H1 (cell line): Measurements from ENCODE around the gene ELMO1. TPM values are rescaled to one million over a fixed set of nuclear protein-coding genes. Genes with fewer than 3 reads are reported as not detected.
A peak's percentile ranks its signal among the peaks of the same experiment; 100 is the strongest.

Experiments
- CTCF ChIA-PET: fragments of 300-600 bp; sonication (Branson Sonifier 250); formaldehyde crosslinking; loops from one replicate; lab custom pipeline; 2021; ENCODE audit not compliant: partially characterized antibody; lab: Charles Lee
- POLR2A ChIA-PET: fragments of 300-600 bp; sonication (Branson Sonifier 250); formaldehyde crosslinking; loops from one replicate; lab custom pipeline; 2021; ENCODE audit warnings: inconsistent platforms; ENCODE audit not compliant: partially characterized antibody; lab: Charles Lee
- DNase-seq, 2 experiments: peaks; one replicate each; pipeline versions ENCODE4 v3.0.0 to v3.0.0-alpha.2; 2010 to 2022; ENCODE audit warnings: low spot score in 2 of 2, low read depth in 1 of 2, mixed read lengths in 1 of 2
- FAIRE-seq: peaks from 2 replicates; lab custom pipeline; 2011; peaks lifted over from hg19 to GRCh38; lab: Jason Lieb, UNC
- H2AFZ ChIP-seq: 2 replicates; pipeline ENCODE4 v1.8.1; 2012; ENCODE audit warnings: low read length, inconsistent platforms
- H2AK5ac ChIP-seq: 2 replicates; pipeline ENCODE4 v1.6.1; 2013; ENCODE audit warnings: low read depth, low read length
- H2BK120ac ChIP-seq: replicated peaks from 2 replicates; pipeline ENCODE3; 2013; ENCODE audit warnings: low read depth, low read length, inconsistent platforms
- H2BK12ac ChIP-seq: 2 replicates; pipeline ENCODE4 v1.6.1; 2013; ENCODE audit warnings: low read depth, low read length
- H2BK15ac ChIP-seq: 2 replicates; pipeline ENCODE4 v1.6.1; 2013; ENCODE audit warnings: low read length
- H2BK20ac ChIP-seq: 2 replicates; pipeline ENCODE4 v1.6.1; 2013; ENCODE audit warnings: low read length
- H2BK5ac ChIP-seq: 2 replicates; pipeline ENCODE4 v1.6.1; 2013; ENCODE audit warnings: low read depth, low read length
- H3K14ac ChIP-seq: 2 replicates; pipeline ENCODE4 v1.6.1; 2013; ENCODE audit warnings: inconsistent platforms; ENCODE audit not compliant: insufficient read length
- H3K18ac ChIP-seq: 2 replicates; pipeline ENCODE4 v1.6.1; 2013; ENCODE audit warnings: low read length; ENCODE audit errors: extremely low read depth
- H3K23ac ChIP-seq: 2 replicates; pipeline ENCODE4 v1.6.1; 2013; ENCODE audit warnings: inconsistent platforms; ENCODE audit not compliant: insufficient read length
- H3K23me2 ChIP-seq: 2 replicates; pipeline ENCODE4 v1.6.1; 2013; ENCODE audit warnings: low read depth, low read length
- H3K27ac ChIP-seq: 2 replicates; pipeline ENCODE4 v1.6.1; 2011; ENCODE audit warnings: low read depth, low read length, inconsistent platforms
- H3K27me3 ChIP-seq, 4 experiments: replicated peaks in 1 of 4; 1 replicate in 1 of 4; 2 replicates in 3 of 4; pipeline versions ENCODE4 v1.6.1 to v1.8.1; 2011 to 2013; ENCODE audit warnings: low read length in 3 of 4, mild to moderate bottlenecking in 3 of 4, inconsistent platforms in 2 of 4, mixed read lengths in 2 of 4, moderate library complexity in 1 of 4; ENCODE audit not compliant: control insufficient read depth in 3 of 4, insufficient read depth in 3 of 4; ENCODE audit errors: extremely low read depth in 1 of 4
- H3K36me3 ChIP-seq, 4 experiments: 2 replicates each; pipeline versions ENCODE4 v1.6.1 to v1.8.1; 2011 to 2013; ENCODE audit warnings: mild to moderate bottlenecking in 4 of 4, low read length in 3 of 4, moderate library complexity in 2 of 4, control low read depth in 1 of 4, inconsistent platforms in 1 of 4; ENCODE audit not compliant: insufficient read depth in 4 of 4, control insufficient read depth in 2 of 4
- H3K4ac ChIP-seq: replicated peaks from 2 replicates; pipeline ENCODE3; 2013; ENCODE audit warnings: low read length, low read depth, mixed read lengths, inconsistent platforms; ENCODE audit not compliant: insufficient read length
- H3K4me1 ChIP-seq, 4 experiments: replicated peaks in 1 of 4; 1 replicate in 1 of 4; 2 replicates in 3 of 4; pipeline versions ENCODE4 v1.6.1 to v1.8.1; 2011 to 2013; ENCODE audit warnings: low read length in 3 of 4, inconsistent platforms in 2 of 4, mixed read lengths in 1 of 4; ENCODE audit not compliant: insufficient read depth in 4 of 4, control insufficient read depth in 3 of 4
- H3K4me2 ChIP-seq, 2 experiments: 2 replicates each; pipeline versions ENCODE4 v1.6.1 to v1.8.1; 2011 to 2013; ENCODE audit warnings: low read depth in 2 of 2, low read length in 2 of 2, control low read depth in 1 of 2, inconsistent platforms in 1 of 2, mild to moderate bottlenecking in 1 of 2; ENCODE audit not compliant: insufficient read depth in 1 of 2
- H3K4me3 ChIP-seq, 4 experiments: fragments of 200-600, 300-600 bp in 1 of 4; sonication (generic), shearing (Covaris generic), sonication (Bioruptor Twin) in 1 of 4; 2 replicates each; pipeline versions ENCODE4 v1.5.1 to v1.8.1; 2011 to 2016; ENCODE audit warnings: low read length in 4 of 4, low read depth in 3 of 4, control low read depth in 2 of 4, inconsistent platforms in 2 of 4, mild to moderate bottlenecking in 2 of 4, mixed read lengths in 1 of 4, moderate library complexity in 1 of 4; ENCODE audit not compliant: insufficient read depth in 2 of 4; ENCODE audit errors: extremely low read depth in 1 of 4
- H3K56ac ChIP-seq: replicated peaks from 2 replicates; pipeline ENCODE3; 2013; ENCODE audit warnings: low read depth, mild to moderate bottlenecking, mixed read lengths, low read length, inconsistent platforms; ENCODE audit not compliant: insufficient read length
- H3K79me1 ChIP-seq: 2 replicates; pipeline ENCODE4 v1.6.1; 2013; ENCODE audit warnings: low read depth, low read length, control low read depth
- H3K79me2 ChIP-seq, 2 experiments: 2 replicates each; pipeline versions ENCODE4 v1.6.1 to v1.8.1; 2012 to 2013; ENCODE audit warnings: low read length in 2 of 2, mild to moderate bottlenecking in 2 of 2, inconsistent platforms in 1 of 2; ENCODE audit not compliant: insufficient read depth in 2 of 2, control insufficient read depth in 1 of 2
- H3K9ac ChIP-seq, 4 experiments: replicated peaks in 1 of 4; 1 replicate in 1 of 4; 2 replicates in 3 of 4; pipeline versions ENCODE4 v1.6.1 to v1.8.1; 2011 to 2013; ENCODE audit warnings: low read depth in 3 of 4, low read length in 3 of 4, control low read depth in 2 of 4, mild to moderate bottlenecking in 2 of 4, moderate library complexity in 2 of 4, inconsistent platforms in 1 of 4; ENCODE audit errors: extremely low read depth in 1 of 4
- H3K9me3 ChIP-seq, 2 experiments: 2 replicates each; pipeline versions ENCODE4 v1.6.1 to v1.8.1; 2012 to 2013; ENCODE audit warnings: mild to moderate bottlenecking in 2 of 2, moderate library complexity in 2 of 2, control low read depth in 1 of 2, inconsistent platforms in 1 of 2, low read depth in 1 of 2, low read length in 1 of 2, mixed read lengths in 1 of 2; ENCODE audit not compliant: insufficient read depth in 2 of 2
- H4K20me1 ChIP-seq, 2 experiments: replicated peaks in 1 of 2; 2 replicates each; pipeline versions ENCODE3 to v1.8.1; 2011 to 2013; ENCODE audit warnings: inconsistent platforms in 2 of 2, low read length in 2 of 2, mild to moderate bottlenecking in 1 of 2; ENCODE audit not compliant: insufficient read depth in 2 of 2, control insufficient read depth in 1 of 2
- H4K5ac ChIP-seq: 2 replicates; pipeline ENCODE4 v1.6.1; 2013; ENCODE audit warnings: low read length, low read depth, mixed read lengths, inconsistent platforms; ENCODE audit not compliant: insufficient read length
- H4K8ac ChIP-seq: 2 replicates; pipeline ENCODE4 v1.8.0; 2013; ENCODE audit warnings: mild to moderate bottlenecking, moderate library complexity, low read length, inconsistent platforms; ENCODE audit not compliant: insufficient read depth; ENCODE audit errors: extremely low read depth
- H4K91ac ChIP-seq: replicated peaks from 2 replicates; pipeline ENCODE3; 2013; ENCODE audit warnings: low read length, mixed read lengths, inconsistent platforms; ENCODE audit not compliant: insufficient read length
- BACH1 ChIP-seq: IDR thresholded peaks from 2 replicates; pipeline ENCODE4 v1.6.1; 2012; ENCODE audit warnings: low read length, improper control_type of control experiment
- BCL11A ChIP-seq, 2 experiments: IDR thresholded peaks; one replicate each; pipeline ENCODE4 v1.6.1; 2011; ENCODE audit warnings: low read depth in 2 of 2, low read length in 2 of 2, mild to moderate bottlenecking in 2 of 2
- CHD2 ChIP-seq: IDR thresholded peaks from 2 replicates; pipeline ENCODE4 v1.6.1; 2012; ENCODE audit warnings: low read length, improper control_type of control experiment
- CREB1 ChIP-seq: IDR thresholded peaks from 2 replicates; pipeline ENCODE4 v1.6.1; 2012; ENCODE audit warnings: inconsistent platforms
- E2F6 ChIP-seq: IDR thresholded peaks from 2 replicates; pipeline ENCODE4 v1.6.1; 2012; ENCODE audit warnings: inconsistent platforms
- JUN ChIP-seq: IDR thresholded peaks from 2 replicates; pipeline ENCODE4 v1.6.1; 2011; ENCODE audit warnings: low read depth, mild to moderate bottlenecking, improper control_type of control experiment, low read length
- JUND ChIP-seq: IDR thresholded peaks from 2 replicates; pipeline ENCODE4 v1.6.1; 2011; ENCODE audit warnings: mild to moderate bottlenecking, improper control_type of control experiment, low read length
- KDM4A ChIP-seq: IDR thresholded peaks from one replicate; pipeline ENCODE4 v1.7.1; 2012; ENCODE audit warnings: low read depth, mild to moderate bottlenecking, moderate library complexity, low read length, inconsistent platforms; ENCODE audit not compliant: severe bottlenecking
- NANOG ChIP-seq: IDR thresholded peaks from 2 replicates; pipeline ENCODE4 v1.6.1; 2011; ENCODE audit warnings: low read length, low read depth, mild to moderate bottlenecking, inconsistent platforms; ENCODE audit not compliant: insufficient read depth, poor library complexity, severe bottlenecking
- RBBP5 ChIP-seq: IDR thresholded peaks from 2 replicates; pipeline ENCODE4 v1.7.1; 2012; ENCODE audit warnings: low read depth, mild to moderate bottlenecking, inconsistent platforms, low read length, moderate library complexity, borderline replicate concordance
- RFX5 ChIP-seq: IDR thresholded peaks from 2 replicates; pipeline ENCODE4 v1.6.1; 2011; ENCODE audit warnings: low read depth, low read length, improper control_type of control experiment, borderline replicate concordance
- RXRA ChIP-seq: IDR thresholded peaks from 2 replicates; pipeline ENCODE4 v1.6.1; 2011; ENCODE audit warnings: low read depth, mild to moderate bottlenecking, low read length, moderate library complexity; ENCODE audit not compliant: insufficient read depth
- YY1 ChIP-seq: IDR thresholded peaks from 2 replicates; pipeline ENCODE4 v1.6.1; 2011; ENCODE audit warnings: low read depth, mild to moderate bottlenecking, low read length
- ZNF274 ChIP-seq: IDR thresholded peaks from 2 replicates; pipeline ENCODE4 v1.7.0; 2012; ENCODE audit warnings: low read length, borderline replicate concordance; ENCODE audit errors: extremely low read depth
- WGBS, 2 experiments: shearing (Covaris generic) in 1 of 2; methylation state at CpG; one replicate each; pipeline versions ENCODE4 v1.1.6 to v1.1.7; 2013 to 2015; ENCODE audit warnings: low lambda C conversion rate in 2 of 2, mixed read lengths in 2 of 2, inconsistent platforms in 1 of 2, low coverage in 1 of 2, missing lambda C conversion rate in 1 of 2; ENCODE audit not compliant: insufficient replicate concordance in 2 of 2, insufficient coverage in 1 of 2, insufficient read length in 1 of 2; ENCODE audit errors: extremely low coverage in 1 of 2, missing lambda C conversion rate in 1 of 2; 5-methylcytosine and 5-hydroxymethylcytosine counted together
- polyA plus RNA-seq, 7 experiments: library from polyadenylated mRNA; depleted of rRNA in 3 of 7; stranded (reverse) in 5 of 7; unstranded in 2 of 7; fragments of >200 nt in 5 of 7; fragments of 200-250 nt in 2 of 7; gene quantifications; 1 replicate in 5 of 7; 2 replicates in 1 of 7; 4 replicates in 1 of 7; pipeline versions ENCODE4 v1.2.1 to v1.2.3, GENCODE V29; 2011 to 2013; ENCODE audit warnings: missing spikeins in 2 of 7, mixed read lengths in 2 of 7
- total RNA-seq: library from RNA; stranded (reverse); fragmentation: NEBNext Ultra II Directional; extraction: Animal tissue kit (Norgen Biotek cat#: 25700); gene quantifications from 2 replicates; pipeline ENCODE4 v1.2.1, GENCODE V29; 2021

The ELMO1 gene
- total and polyA plus RNA-seq, 2 of the 8 experiments (the other 6 are each of a cell fraction or from before 2014, with no cell fraction given), result 18.4 to 21.0 TPM

GRCh38 chr7:37467002-37467401, 18.3 kb upstream of the ELMO1 start:
- Histone ChIP-seq H2BK5ac (no peak overlapping the region), H3K27ac (no peak overlapping the region), H3K4me3 (no peak overlapping the region), H3K27me3 (no peaks in the 10 kb centered on the region), H3K14ac (no peak overlapping the region), H3K18ac (no peak overlapping the region), H3K79me2 (no peaks in the 10 kb centered on the region), H3K4me2 (no peak overlapping the region), H3K23ac (no peak overlapping the region), H3K4ac (no peak overlapping the region), H2AK5ac (no peak overlapping the region), H4K91ac (no peak overlapping the region), H4K20me1 (no peaks in the 10 kb centered on the region), H2AFZ (peak overlapping the region; percentile 34; the same call in 1 of the 2 replicates), H3K79me1 (no peaks in the 10 kb centered on the region), H3K23me2 (no peaks in the 10 kb centered on the region), H3K36me3 (no peaks in the 10 kb centered on the region), H3K56ac (no peak overlapping the region), H3K9me3 (no peaks in the 10 kb centered on the region; a peak in 1 of 4 replicates), H4K5ac (no peak overlapping the region), H2BK20ac (no peak overlapping the region), H2BK15ac (no peak overlapping the region), H3K9ac (no peak overlapping the region), H4K8ac (no peak overlapping the region), H2BK12ac (no peak overlapping the region), H2BK120ac (no peak overlapping the region), H3K4me1 (no peaks in the 10 kb centered on the region)
- DNase-seq (no peak), FAIRE-seq (no peak)
- 91% methylated on average over 3 of the region's 3 CpGs; no CpG with 5 or more reads in 1 of the 2 experiments for WGBS, 2 experiments
- CTCF ChIA-PET, result no interaction called here
- POLR2A ChIA-PET, result no interaction called here
- TF ChIP-seq E2F6 (no peak), RFX5 (no peak), YY1 (no peak), CREB1 (no peak), BACH1 (no peak), KDM4A (no peak), JUND (no peak), CHD2 (no peak), BCL11A (IDR thresholded peaks at IDR 0.05; ENCODE audit: low read depth in 2 of 2, low read length in 2 of 2) (no peak), ZNF274 (no peak), JUN (no peak), RBBP5 (no peak), RXRA (no peak), NANOG (no peak)
